A549 treated with GW870086 at 1 μM for 4 hours (cell line): ENCODE results near the gene FAM120B. TPM values are rescaled to one million over a fixed set of nuclear protein-coding genes. Genes with fewer than 3 reads are reported as not detected.

Experiments
- total RNA-seq: library from RNA; stranded (reverse); fragments of 200-300 nt; extraction: Qiagen RNA extraction; gene quantifications from 5 replicates; pipeline ENCODE4 v1.2.3, GENCODE V29; 2022; ENCODE audit warnings: low read depth

Gene FAM120B, protein sequence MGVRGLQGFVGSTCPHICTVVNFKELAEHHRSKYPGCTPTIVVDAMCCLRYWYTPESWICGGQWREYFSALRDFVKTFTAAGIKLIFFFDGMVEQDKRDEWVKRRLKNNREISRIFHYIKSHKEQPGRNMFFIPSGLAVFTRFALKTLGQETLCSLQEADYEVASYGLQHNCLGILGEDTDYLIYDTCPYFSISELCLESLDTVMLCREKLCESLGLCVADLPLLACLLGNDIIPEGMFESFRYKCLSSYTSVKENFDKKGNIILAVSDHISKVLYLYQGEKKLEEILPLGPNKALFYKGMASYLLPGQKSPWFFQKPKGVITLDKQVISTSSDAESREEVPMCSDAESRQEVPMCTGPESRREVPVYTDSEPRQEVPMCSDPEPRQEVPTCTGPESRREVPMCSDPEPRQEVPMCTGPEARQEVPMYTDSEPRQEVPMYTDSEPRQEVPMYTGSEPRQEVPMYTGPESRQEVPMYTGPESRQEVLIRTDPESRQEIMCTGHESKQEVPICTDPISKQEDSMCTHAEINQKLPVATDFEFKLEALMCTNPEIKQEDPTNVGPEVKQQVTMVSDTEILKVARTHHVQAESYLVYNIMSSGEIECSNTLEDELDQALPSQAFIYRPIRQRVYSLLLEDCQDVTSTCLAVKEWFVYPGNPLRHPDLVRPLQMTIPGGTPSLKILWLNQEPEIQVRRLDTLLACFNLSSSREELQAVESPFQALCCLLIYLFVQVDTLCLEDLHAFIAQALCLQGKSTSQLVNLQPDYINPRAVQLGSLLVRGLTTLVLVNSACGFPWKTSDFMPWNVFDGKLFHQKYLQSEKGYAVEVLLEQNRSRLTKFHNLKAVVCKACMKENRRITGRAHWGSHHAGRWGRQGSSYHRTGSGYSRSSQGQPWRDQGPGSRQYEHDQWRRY
- total RNA-seq: 8.8 to 11.0 TPM (median 10.1 TPM) in 5 replicates

DNA sequence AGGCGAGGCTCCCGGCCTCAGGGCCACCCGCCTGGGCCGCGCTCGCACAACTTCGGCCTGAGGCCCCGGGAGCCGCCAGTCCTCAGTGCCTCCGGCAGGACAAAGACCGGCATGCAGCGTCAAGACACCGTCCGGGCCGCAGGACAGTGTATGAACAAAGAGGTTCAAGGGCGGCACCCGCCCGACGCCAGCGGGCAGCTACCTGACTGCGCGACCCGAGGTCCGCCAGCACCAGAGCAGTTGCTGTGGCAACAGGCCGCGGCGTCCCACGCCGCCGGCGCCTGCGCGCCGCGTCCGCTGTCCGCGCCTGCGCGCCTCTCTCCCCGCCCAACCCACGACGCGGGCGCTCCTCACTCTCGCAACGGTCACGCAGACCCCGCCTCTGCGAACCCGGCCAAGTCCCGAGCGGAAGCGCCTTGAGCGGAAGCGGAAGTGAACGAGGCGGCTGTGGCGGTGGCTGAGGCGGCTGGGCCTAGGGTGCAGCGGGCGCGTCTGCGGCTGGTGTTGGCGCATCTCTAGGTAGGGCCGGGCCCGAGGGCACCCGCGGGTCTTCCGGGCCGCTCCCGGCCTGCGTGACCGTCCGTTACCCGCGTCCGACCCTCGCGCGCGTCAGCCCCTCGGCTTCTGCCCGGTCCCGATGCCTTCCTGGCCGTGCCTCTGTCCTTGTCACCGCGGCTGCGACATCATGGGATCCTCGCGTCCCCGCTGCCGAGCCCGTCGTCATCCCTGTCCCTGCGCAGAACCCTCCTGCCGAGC, at the start of gene FAM120B:
Gene FAM120B, plus strand, starts transcription at position 435 of the 756 bp plus-strand sequence. CDS start 10,633 bp downstream, outside the sequence.

DNA sequence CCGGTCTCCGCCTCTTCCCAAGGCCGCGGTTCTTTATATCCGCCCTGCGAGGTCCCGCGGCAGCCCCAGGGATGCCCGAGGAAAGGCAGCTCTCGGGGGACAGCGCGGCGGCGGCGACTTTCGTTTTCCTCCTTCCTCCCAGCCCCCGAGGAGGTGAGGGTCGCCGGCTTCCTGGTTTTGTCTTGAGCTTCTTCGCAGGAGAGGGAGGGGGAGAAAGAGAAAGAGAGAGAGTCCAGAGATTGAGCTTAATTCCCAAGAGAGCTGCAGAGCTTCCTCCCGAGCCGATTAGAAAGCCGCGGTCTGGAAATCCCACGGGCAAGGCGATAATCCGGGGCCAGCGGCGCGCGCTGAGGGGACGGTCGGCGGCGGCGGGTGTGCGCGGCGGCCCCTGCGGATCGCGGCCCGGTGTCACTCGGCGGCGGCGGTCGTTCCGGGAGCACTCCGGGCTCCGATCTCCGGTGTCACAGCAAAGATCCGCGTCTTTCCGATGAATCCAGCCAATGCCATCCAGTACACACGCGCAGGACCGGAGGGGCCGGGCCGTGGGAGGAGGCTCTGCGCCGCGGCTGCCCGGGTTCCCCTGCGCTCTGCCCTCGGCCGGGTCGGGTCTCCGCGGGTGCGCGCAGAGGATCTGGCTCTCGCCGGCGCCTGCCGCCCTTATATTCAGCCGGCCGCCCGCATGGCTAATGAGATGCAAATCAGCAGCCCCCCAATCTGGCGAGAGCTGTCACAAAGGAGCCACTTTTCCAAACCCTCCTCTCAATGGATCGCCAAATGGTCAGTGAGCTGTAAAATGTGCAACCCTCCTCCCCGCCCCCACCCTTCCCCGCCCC, 16.0 kb upstream of the FAM120B start, which contains the start of gene DLL1:
Gene DLL1, minus strand, starts transcription at position 783 of the 833 bp plus-strand sequence. CDS start 939 bp downstream, outside the sequence.

Other genes with a start within 250 kb of the FAM120B start
- gene DLL1, start 15.7 kb upstream of the FAM120B start, total RNA-seq: 0.21 to 0.45 TPM (median 0.28 TPM) in 5 replicates
- 237 to 259 TPM (median 252 TPM) in 5 replicates for gene PSMB1, start 246.5 kb downstream of the FAM120B start, total RNA-seq
- gene TBP, start 247.6 kb downstream of the FAM120B start, total RNA-seq: 12.7 to 17.7 TPM (median 15.2 TPM) in 5 replicates